ENCODE data around the gene FSTL4.

FSTL4 gene

DNA sequence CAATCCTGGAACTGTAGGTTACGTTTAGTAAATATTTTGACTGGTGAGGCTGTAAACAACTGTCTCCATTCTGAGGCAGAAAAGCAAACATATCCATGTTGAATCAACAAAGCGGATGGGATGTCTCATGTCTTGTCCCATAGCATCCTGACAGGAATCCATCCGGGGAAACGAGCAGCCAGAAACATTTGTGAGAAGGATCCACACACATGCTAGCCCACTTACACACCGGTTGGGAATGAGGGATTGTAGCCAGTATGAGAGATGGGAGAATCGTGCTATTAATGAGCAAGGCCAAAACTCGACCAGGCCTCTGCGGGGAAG is 117.5 kb downstream of the FSTL4 start:
- Mint-ChIP-seq H3K4me1 (no peaks in the 10 kb centered on the region), H3K36me3 (no peaks in the 10 kb centered on the region), H3K4me3 (no peak overlapping the region), H3K27ac (no peak overlapping the region), H3K9me3 (peaks cover 2% of the 10 kb centered on the region)
- ATAC-seq: no peak
- DNase-seq (ENCODE audit: low spot score in 2 of 2): no peak

DNA sequence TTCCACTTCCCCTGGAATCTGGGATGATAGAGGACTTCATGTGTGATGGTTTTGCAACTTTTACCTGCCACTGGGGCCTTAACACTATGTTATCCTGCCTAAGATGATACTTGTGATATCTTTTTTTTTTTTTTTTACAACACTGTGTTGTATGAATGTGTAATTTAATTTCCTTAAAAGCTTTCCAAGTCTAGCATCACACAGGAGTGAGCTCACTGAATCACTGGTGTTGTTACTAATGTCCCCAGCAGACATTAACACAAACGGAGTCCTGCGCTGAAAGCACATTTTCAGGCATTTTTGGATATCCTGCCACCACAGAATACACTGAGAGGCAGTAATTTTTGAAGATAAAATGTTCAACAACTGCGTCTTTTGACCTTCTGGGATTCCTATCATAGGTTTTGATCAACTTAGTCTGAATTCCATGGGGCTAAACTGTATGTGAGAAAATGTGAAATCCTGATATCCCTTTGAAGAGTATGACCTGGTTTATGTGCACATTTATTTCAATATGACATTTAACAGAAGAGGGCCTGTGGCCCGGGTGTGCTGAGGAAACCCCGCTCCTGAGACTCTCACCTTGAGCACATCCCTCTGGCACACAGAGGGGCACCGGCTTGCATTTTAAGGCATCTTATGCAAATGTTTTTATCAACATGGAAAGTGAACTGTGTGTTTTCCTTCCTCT is 118.0 kb downstream of the FSTL4 start:
- DNase-seq (ENCODE audit: low spot score in 2 of 2) (no peak), ATAC-seq (no peak)
- Mint-ChIP-seq H3K9me3 (peaks cover 2% of the 10 kb centered on the region), H3K36me3 (no peaks in the 10 kb centered on the region), H3K4me1 (no peaks in the 10 kb centered on the region), H3K27ac (no peak overlapping the region), H3K4me3 (no peak overlapping the region)

DNA sequence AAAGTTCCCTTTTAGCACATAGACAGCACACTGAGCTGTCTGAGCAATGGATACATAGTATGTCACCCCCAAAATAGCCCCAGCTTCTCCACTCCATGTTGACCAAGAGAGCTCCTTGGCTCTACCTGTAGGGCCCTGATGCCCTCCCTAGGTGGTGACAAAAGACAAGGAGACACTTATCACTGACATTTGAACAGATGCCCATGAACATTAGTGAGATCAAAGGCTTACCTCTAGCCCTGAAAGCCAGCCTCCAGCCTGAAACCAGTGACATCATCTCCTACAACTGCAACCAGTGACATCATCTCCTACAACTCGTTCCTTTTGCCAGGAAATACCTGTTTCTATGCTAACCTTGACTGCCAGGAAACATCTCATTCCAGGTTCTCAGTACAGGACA is 122.7 kb downstream of the FSTL4 start:
- Mint-ChIP-seq H3K4me1 (no peaks in the 10 kb centered on the region), H3K4me3 (no peak overlapping the region), H3K27ac (no peak overlapping the region), H3K36me3 (no peaks in the 10 kb centered on the region), H3K9me3 (peaks cover 2% of the 10 kb centered on the region)
- no peak for DNase-seq (ENCODE audit: low spot score in 2 of 2)
- ATAC-seq: peak; percentile 76

DNA sequence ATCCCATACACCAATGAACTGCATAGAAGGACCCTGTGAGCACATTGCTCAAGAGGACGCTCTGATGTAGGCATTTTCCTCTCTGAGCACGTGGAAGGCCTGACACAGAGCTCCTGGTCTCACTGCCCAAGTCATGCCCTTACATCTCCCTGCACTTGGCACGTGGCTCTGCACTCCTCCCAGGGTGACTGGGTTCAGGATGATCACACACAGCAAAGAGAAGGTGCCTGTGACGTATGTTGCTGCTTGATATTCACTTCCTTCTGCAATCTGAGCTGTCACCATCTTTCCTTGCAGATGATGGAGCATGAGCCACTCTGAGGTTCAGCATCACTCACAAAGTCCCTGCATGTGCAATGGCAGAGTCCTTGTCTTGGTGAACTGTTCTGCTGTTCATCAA is 125.2 kb downstream of the FSTL4 start:
- peaks cover 2% of the 10 kb centered on the region for H3K9me3 Mint-ChIP-seq
- H3K4me3 Mint-ChIP-seq: no peak overlapping the region
- H3K27ac Mint-ChIP-seq: no peak overlapping the region
- no peaks in the 10 kb centered on the region for H3K36me3 Mint-ChIP-seq
- no peaks in the 10 kb centered on the region for H3K4me1 Mint-ChIP-seq
- DNase-seq (ENCODE audit: low spot score in 2 of 2) (no peak), ATAC-seq (peak; percentile 4)

DNA sequence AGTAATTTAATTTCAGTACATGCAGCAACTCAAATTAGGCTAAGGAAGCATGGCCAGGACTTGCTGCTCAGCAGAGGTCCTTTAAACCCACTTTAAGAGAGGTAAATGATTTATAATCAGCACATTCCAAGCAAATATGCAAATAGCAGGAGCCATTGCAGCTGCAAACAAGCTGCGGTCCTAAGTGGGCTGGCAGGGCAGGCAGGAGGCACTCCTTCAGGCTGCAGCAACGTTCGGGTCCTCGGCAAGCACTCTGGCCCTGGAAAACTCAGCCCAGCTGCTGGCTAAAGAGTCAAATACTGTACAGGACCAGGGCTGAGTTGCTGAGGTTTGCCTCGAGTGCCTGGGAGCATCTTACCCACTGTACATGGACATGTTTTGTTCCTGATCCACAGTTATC is 126.9 kb downstream of the FSTL4 start:
- no peak overlapping the region for H3K27ac Mint-ChIP-seq
- ATAC-seq (no peak), DNase-seq (ENCODE audit: low spot score in 2 of 2) (no peak)
- no peak overlapping the region for H3K4me3 Mint-ChIP-seq
- H3K36me3 Mint-ChIP-seq: no peaks in the 10 kb centered on the region
- H3K9me3 Mint-ChIP-seq: peaks cover 2% of the 10 kb centered on the region
- H3K4me1 Mint-ChIP-seq: no peaks in the 10 kb centered on the region

DNA sequence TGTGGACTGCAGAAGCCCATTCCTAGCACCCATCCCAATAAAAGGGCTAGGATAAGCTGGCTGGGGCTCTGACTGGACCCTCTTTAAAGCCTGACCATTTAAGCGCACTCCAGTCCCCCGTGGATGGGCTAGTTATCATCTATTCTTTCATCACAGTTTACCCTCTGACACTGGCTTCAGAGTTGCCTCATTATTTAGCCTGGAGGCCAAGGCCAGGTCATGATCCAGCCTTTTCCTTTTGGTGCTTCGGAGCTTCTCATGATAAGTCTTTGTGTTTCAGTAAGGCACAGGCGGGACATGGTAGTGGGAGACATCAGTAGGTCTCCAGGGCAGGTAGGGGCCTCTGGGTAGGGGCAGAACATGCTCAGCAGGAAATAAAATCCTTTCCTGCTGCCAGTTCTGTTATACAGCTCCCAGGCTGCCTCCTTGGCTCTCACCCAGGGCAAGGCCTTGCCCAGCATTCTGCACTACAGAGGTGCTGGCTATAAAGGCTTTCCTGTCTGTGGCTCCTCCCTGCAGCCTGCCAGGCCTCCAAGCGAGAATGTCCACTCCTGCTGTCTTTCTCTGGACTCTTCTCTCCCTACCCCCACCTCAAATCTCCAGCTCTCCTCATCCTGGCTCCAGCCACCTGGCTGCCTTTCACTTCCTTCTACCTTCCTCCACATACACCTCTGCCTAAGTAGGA is 128.8 kb downstream of the FSTL4 start:
- Mint-ChIP-seq H3K4me1 (no peaks in the 10 kb centered on the region), H3K36me3 (no peaks in the 10 kb centered on the region), H3K27ac (no peak overlapping the region), H3K4me3 (no peak overlapping the region), H3K9me3 (no peaks in the 10 kb centered on the region)
- DNase-seq (ENCODE audit: low spot score in 2 of 2) (no peak), ATAC-seq (no peak)

DNA sequence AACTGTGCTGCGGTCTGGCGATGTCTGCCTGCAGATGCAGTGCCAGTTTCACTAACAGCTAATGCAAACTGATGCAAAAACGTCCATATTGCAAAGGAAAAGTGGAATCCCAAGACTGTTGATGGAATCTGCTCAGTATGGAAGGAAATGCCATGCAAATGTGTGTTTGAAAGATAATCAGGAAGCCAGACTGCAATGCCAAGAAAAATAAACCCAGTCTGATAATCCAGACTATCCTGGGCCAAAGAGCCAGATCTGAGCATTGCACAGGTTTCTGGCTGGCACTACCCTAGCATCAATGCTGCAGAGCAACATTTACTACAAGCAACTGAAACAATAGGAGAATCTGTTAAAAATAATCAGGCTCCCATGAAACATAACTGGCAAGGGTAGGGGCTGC is 130.3 kb downstream of the FSTL4 start:
- Mint-ChIP-seq H3K36me3 (no peaks in the 10 kb centered on the region), H3K4me1 (no peaks in the 10 kb centered on the region), H3K9me3 (no peaks in the 10 kb centered on the region), H3K27ac (no peak overlapping the region), H3K4me3 (no peak overlapping the region)
- DNase-seq (ENCODE audit: low spot score in 2 of 2): no peak
- ATAC-seq: no peak

DNA sequence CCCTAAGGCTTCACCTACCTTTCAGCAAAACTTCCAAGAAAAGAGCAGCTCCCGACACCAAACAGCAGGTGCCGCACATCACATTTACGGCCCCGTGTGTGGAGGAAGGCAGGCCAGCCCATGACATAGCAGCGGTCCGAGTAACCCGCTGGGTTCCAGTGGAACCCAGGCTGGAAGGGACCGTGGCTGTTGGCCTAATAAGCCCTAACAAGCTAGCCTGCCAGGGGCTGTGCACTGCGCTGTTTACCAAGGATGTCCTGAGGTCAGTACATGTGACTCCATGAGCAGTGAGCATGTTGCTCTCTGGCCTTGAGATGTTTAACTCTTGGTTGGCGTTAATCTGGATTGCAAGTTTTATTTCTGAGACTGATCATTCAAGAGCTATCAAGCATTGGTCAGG is 131.5 kb downstream of the FSTL4 start:
- Mint-ChIP-seq H3K27ac (no peak overlapping the region), H3K9me3 (no peaks in the 10 kb centered on the region), H3K4me3 (no peak overlapping the region), H3K4me1 (peaks cover 2% of the 10 kb centered on the region), H3K36me3 (no peaks in the 10 kb centered on the region)
- no peak for DNase-seq (ENCODE audit: low spot score in 2 of 2)
- no peak for ATAC-seq

DNA sequence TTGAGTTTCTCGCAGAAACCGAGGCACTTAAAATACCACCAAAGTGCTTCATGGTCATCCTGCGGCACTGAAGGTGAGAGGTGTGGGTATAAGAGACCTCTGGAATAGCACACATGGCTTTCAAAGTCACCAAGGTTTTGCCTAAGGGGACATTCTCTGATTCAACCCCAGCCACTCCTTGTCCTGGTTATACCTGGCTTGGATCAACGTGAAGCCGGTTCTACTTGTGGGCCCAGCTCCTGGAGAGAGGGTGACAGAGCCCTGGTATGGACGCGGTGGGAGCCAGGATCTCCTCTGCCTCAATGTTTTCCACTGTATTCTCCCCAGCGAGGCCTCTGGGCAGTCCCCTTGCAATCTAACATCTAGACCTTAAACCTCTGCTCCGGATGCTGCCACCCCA is 132.0 kb downstream of the FSTL4 start:
- Mint-ChIP-seq H3K36me3 (no peaks in the 10 kb centered on the region), H3K27ac (no peak overlapping the region), H3K4me3 (no peak overlapping the region), H3K4me1 (peaks cover 6% of the 10 kb centered on the region), H3K9me3 (no peaks in the 10 kb centered on the region)
- DNase-seq (ENCODE audit: low spot score in 2 of 2) (no peak), ATAC-seq (no peak)

DNA sequence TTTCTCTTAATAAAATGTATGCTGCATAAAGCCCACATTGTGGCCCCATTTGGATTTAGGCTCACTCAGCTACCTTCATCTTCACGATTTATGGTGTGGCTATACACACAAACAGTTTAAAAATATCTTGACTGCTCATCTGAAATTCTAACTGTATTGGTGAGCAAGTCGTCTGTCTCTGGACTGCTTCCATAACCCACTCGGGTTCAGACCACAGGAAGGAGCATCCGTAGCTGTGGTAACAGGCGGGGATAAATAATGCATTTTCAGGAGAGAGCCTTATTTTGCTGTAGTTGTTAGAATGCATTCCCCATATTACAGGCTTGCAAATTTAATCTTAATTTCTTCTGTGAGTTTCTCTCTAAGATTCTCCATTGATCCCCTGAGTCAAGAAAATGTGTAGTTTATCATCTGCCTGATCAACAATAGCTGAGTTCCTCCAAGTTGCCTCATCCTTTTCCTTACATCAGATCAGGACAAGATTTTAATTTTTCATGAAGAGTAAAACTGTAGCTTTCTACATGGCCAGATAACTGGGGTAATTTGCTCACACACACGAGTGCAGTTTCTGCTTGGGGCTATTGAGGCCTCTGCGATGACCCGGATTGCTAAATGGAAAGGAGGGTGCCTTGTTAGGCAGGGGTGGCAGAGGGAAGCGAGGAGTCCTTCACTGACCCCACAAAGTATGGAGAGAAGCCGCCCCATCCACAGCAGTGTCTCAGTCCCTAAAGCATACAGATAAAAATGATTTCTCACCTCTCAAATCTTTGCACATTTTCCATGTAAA is 133.9 kb downstream of the FSTL4 start:
- H3K4me1 Mint-ChIP-seq: peaks cover 22% of the 10 kb centered on the region
- H3K9me3 Mint-ChIP-seq: no peaks in the 10 kb centered on the region
- no peak for DNase-seq (ENCODE audit: low spot score in 2 of 2)
- H3K36me3 Mint-ChIP-seq: no peaks in the 10 kb centered on the region
- no peak overlapping the region for H3K4me3 Mint-ChIP-seq
- no peak overlapping the region for H3K27ac Mint-ChIP-seq
- ATAC-seq: no peak

DNA sequence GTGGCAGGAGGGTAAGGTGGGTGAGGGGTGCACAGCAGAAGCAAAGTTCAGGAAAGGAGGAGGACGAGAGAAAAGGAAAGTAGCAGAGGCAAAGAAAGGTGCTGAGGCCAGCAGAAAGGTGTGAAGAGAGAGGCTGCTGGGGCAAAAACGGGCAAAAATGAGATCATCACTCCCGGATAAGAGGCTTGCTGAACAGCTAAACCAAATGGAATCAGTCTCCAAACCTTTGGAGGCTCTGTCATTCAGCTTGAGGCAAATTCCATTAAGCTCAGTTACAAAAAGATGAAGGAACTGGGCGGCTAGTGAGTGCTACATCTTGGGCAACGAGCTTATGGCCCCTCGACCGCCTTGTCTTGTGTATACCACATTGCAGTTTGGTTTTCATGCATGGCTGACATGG is 136.4 kb downstream of the FSTL4 start:
- no peak for ATAC-seq
- peak overlapping the region; percentile 26 for H3K27ac Mint-ChIP-seq
- peak overlapping the region; percentile 19 for H3K4me3 Mint-ChIP-seq
- no peaks in the 10 kb centered on the region for H3K9me3 Mint-ChIP-seq
- H3K36me3 Mint-ChIP-seq: no peaks in the 10 kb centered on the region
- H3K4me1 Mint-ChIP-seq: peaks cover 25% of the 10 kb centered on the region
- no peak for DNase-seq (ENCODE audit: low spot score in 2 of 2)

DNA sequence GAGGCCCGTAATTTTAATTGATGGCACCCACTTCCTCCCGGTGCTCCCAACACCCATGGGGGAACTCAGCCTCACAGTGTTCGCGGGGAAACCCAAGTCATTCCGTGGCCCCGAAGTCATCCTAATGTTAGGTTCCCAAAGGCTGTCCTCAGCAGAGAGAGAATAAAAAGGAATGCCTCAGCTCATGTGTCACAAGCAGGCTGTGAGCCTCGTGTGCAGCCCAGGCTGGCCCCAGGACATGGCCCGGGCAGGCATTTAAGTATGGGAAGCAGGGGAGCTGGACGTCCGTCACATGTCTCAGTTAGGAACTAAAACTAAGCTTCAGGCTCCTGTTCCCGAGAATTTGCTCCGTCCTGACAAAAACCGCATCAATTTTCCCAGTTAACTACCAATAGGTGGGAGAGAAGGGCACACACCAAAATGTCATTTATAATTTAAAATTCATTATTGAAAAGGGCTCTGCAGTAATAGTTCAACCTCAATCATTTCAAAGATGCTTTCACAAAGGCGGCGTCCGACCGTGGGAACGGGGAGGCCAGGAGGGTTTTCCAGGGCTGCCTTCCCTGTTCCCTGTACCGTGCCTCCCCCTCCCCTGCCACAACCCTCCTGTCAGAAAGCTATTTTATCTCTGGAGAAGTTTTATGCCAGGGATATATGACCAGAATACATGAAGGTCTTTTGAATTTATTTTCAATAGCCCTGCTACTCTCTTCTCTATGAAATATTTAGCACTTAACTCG is 137.3 kb downstream of the FSTL4 start:
- ATAC-seq: no peak
- no peak for DNase-seq (ENCODE audit: low spot score in 2 of 2)
- H3K36me3 Mint-ChIP-seq: no peaks in the 10 kb centered on the region
- H3K27ac Mint-ChIP-seq: no peak overlapping the region
- no peak overlapping the region for H3K4me3 Mint-ChIP-seq
- H3K4me1 Mint-ChIP-seq: peaks cover 25% of the 10 kb centered on the region
- no peaks in the 10 kb centered on the region for H3K9me3 Mint-ChIP-seq

DNA sequence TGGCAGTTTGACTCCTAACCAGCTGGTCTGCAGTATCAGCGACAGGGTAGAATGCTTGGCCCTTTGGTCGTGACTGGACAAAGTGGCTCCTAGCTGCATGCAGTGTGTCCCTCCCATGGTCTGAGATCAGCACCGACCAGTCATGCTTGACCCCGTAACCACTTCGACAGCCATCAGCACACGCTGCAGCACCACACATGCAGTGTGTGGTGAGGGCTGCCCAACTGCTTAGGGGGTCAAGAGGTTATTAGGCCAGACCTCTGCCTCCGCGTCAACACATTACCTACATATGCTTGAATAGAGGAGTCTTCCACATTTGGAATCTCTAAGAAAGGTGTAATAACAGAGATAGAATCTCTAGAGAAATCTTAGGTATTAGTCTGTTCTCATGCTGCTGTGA is 139.1 kb downstream of the FSTL4 start:
- Mint-ChIP-seq H3K9me3 (no peaks in the 10 kb centered on the region), H3K4me3 (no peak overlapping the region), H3K36me3 (no peaks in the 10 kb centered on the region), H3K27ac (no peak overlapping the region), H3K4me1 (peaks cover 25% of the 10 kb centered on the region)
- DNase-seq (ENCODE audit: low spot score in 2 of 2): no peak
- ATAC-seq: no peak

DNA sequence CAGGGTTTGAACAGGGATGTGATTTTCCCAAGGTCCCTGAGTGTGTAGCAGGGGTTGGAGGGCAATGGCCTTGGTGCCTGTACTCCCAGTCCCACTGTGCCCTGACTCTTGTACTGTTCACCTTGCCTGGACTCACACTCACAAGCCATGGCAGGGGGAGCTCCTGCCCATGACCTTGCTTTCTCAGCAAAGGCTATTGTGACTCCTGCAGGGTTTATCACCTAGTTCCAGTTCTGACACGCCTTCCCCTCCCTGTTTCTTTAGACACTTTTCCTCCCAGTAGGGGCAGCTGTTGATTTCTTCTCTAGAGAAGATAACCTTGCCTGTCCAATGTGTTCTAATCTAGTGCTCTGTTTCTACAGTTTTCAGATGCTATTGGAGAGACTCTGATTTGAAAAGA is 139.5 kb downstream of the FSTL4 start:
- Mint-ChIP-seq H3K4me1 (peaks cover 25% of the 10 kb centered on the region), H3K36me3 (no peaks in the 10 kb centered on the region), H3K4me3 (no peak overlapping the region), H3K9me3 (no peaks in the 10 kb centered on the region), H3K27ac (no peak overlapping the region)
- ATAC-seq (no peak), DNase-seq (ENCODE audit: low spot score in 2 of 2) (no peak)

DNA sequence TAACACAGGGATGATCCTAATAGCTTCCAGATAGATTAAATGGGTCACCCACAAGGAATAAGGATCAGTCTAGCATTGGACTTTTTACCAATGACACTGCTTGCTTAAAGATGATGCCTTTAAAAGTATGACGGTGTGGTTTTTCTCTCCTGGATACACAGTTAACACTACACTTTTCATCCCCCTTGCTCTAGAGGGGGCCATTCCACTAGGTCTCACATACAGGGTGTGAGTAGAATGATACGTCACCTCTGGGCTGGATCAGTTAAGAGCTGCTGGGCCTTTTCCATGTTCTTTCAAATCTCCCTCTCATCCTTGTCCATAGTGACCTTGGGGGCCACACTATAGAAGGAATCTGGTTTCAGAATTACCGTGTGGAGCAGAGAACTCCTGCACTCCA is 140.6 kb downstream of the FSTL4 start:
- DNase-seq (ENCODE audit: low spot score in 2 of 2): no peak
- H3K4me3 Mint-ChIP-seq: no peak overlapping the region
- ATAC-seq: no peak
- no peaks in the 10 kb centered on the region for H3K36me3 Mint-ChIP-seq
- H3K9me3 Mint-ChIP-seq: no peaks in the 10 kb centered on the region
- H3K27ac Mint-ChIP-seq: no peak overlapping the region
- peaks cover 25% of the 10 kb centered on the region for H3K4me1 Mint-ChIP-seq

All from stimulated activated effector memory CD8-positive, alpha-beta T cell treated with anti-CD3 and anti-CD28 coated beads, Interleukin-12 subunit alpha, Interleukin-12 subunit beta, amount 100 ng/mL, for 72 hours (primary cell).